Activated naive CD4-positive, alpha-beta T cell treated with anti-CD3 and anti-CD28 coated beads for 36 hours (primary cell): Measurements from ENCODE around the gene VGF. TPM values are rescaled to one million over a fixed set of nuclear protein-coding genes. Genes with fewer than 3 reads are reported as not detected.

Experiments used
- CTCF ChIA-PET: fragments of 350-600 bp; sonication (Branson Sonifier 250); formaldehyde crosslinking; loops from one replicate; lab custom pipeline; 2021; ENCODE audit warnings: antibody characterized with exemption; lab: Charles Lee
- DNase-seq: peaks from one replicate; pipeline ENCODE4 v3.0.0-alpha.2; 2020
- H3K27ac Mint-ChIP-seq: one replicate; pipeline ENCODE4 v1.8.0; 2021; ENCODE audit warnings: mild to moderate bottlenecking, mixed read lengths
- H3K27me3 Mint-ChIP-seq: one replicate; pipeline ENCODE4 v1.8.0; 2021; ENCODE audit warnings: low read depth, mixed read lengths
- H3K36me3 Mint-ChIP-seq: one replicate; pipeline ENCODE4 v1.8.0; 2021; ENCODE audit warnings: low read depth, mixed read lengths
- H3K4me1 Mint-ChIP-seq: one replicate; pipeline ENCODE4 v1.8.0; 2021; ENCODE audit warnings: low read depth, mixed read lengths
- H3K4me3 Mint-ChIP-seq: one replicate; pipeline ENCODE4 v1.8.0; 2021; ENCODE audit warnings: mild to moderate bottlenecking, moderate library complexity, mixed read lengths
- H3K9me3 Mint-ChIP-seq: one replicate; pipeline ENCODE4 v1.8.0; 2021; ENCODE audit warnings: mixed read lengths
- intact Hi-C: fragments of 100-400 bp; cut with micrococcal nuclease; formaldehyde crosslinking; loops from one replicate; pipeline ENCODE4 v1.15.1; 2023
- total RNA-seq, 2 experiments: library from RNA; stranded (reverse); gene quantifications; one replicate each; pipeline ENCODE4 v1.2.3, GENCODE V29; 2021

VGF gene
- total RNA-seq, 2 experiments from 2014 or later = not detected

- H3K36me3 Mint-ChIP-seq = peaks cover 12% of the 10 kb centered on the region
- H3K27me3 Mint-ChIP-seq = peaks cover 45% of the 10 kb centered on the region
- CTCF ChIA-PET = interaction anchor here (0.6 kb wide), 1 partner anchor 30 kb away, joined by 3 read pairs; no protein-coding TSS in a partner anchor
- intact Hi-C loops = loop anchor here (10.0 kb wide), 1 partner anchor 269 kb away; the partner anchor contains the start of gene ACHE
- peak; percentile 23 for DNase-seq
- H3K4me1 Mint-ChIP-seq = peaks cover 42% of the 10 kb centered on the region
- H3K9me3 Mint-ChIP-seq = no peaks in the 10 kb centered on the region
- peak overlapping the region; percentile 56 for H3K4me3 Mint-ChIP-seq
- H3K27ac Mint-ChIP-seq = no peak overlapping the region
Observed at GRCh38 chr7:101163279-101164070, 1.9 kb downstream of the VGF start.

DNA sequence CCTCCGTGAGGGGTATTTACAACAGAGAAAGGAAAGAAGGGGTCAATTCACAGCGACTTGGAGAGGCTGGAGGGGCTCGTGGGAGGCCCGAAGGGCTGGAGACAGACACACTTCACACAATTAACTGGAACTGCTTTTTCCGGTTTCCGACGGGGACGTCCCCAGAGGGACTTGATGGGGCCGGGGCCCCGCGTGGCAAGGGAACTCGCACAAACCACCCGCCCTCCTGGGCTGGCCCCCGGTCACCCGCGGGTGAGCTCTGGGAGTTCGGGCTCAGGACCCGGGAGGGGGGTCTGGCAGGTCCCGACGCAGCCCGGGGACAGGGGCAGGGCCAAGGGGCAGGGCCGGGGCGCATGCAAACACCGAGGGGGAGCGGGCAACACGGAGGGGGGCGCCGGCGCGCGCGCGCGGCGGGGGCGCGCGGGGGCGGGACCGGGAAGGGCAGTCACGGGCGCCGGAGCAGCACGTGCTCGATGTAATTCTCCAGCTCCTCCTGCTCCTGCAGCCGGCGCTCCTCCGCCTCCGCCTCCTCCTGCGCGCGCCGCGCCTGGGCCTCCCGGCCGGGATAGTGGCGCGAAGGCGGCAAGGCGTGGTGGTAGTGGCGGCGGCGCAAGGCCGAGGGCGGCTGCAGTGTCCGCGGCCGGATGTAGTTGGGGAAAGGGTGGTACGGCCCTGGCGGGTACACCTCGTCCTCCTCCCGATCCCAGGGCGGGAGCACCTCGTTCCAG lies 2.7 kb downstream of the VGF start:
- intact Hi-C loops = loop anchor here (10.0 kb wide), 1 partner anchor 268 kb away; the partner anchor contains the start of gene ACHE
- CTCF ChIA-PET = interaction anchor here (0.6 kb wide), 1 partner anchor 30 kb away, joined by 3 read pairs; no protein-coding TSS in a partner anchor
- peak overlapping the region; percentile 36 for H3K4me3 Mint-ChIP-seq
- H3K27me3 Mint-ChIP-seq = peaks cover 41% of the 10 kb centered on the region
- no peaks in the 10 kb centered on the region for H3K9me3 Mint-ChIP-seq
- DNase-seq = no peak
- H3K36me3 Mint-ChIP-seq = peaks cover 15% of the 10 kb centered on the region
- peaks cover 38% of the 10 kb centered on the region for H3K4me1 Mint-ChIP-seq
- H3K27ac Mint-ChIP-seq = no peak overlapping the region

DNA sequence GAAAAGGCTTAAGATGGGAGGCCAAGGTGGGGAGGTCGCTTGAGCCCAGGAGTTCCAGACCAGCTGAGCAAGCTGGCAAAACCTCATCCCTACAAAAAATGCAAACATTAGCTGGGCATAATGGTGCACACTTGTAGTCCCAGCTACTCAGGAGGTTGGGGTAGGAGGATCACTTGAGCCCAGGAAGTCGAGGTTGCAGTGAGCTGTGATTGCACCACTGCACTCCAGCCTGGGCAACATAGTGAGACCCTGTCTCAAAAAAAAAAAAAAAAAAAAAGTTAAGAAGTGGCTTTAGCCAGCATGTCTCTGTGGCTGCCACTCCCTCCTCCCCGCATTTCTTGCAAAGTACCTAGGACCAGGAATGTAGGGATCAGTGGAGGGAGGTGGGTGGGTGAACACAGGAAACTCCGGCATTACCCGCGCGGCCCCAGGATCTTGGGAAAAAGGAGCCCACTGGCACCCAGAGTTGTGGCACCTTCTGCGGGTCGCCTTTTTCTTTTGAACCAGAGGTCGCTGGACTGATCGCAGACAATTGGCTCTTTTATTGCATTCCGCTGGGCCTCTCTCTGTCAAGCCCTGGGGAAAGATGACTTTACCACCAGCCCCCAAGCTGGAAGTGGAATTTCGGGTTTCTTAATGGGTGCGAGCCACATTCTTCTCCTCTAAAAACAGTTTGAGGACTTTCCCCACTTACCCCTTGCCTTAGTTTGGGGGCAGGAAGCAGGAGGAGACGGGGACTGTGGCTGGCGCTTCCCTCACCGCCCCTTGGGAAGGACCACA lies 3.5 kb downstream of the VGF start:
- peak overlapping the region; percentile 36 for H3K4me3 Mint-ChIP-seq
- intact Hi-C loops = loop anchor here (10.0 kb wide), 1 partner anchor 267 kb away; the partner anchor contains the start of gene ACHE
- no peaks in the 10 kb centered on the region for H3K9me3 Mint-ChIP-seq
- H3K36me3 Mint-ChIP-seq = peaks cover 15% of the 10 kb centered on the region
- H3K27me3 Mint-ChIP-seq = peaks cover 33% of the 10 kb centered on the region
- DNase-seq = no peak
- CTCF ChIA-PET = interaction anchor here (1.0 to 2.0 kb wide), 2 partner anchors 18 to 31 kb away, joined by 3 to 6 read pairs; no protein-coding TSS in a partner anchor
- H3K27ac Mint-ChIP-seq = no peak overlapping the region
- peaks cover 30% of the 10 kb centered on the region for H3K4me1 Mint-ChIP-seq

- intact Hi-C loops = loop anchor here (10.0 kb wide), 1 partner anchor 266 kb away; the partner anchor contains the start of gene ACHE
- CTCF ChIA-PET = interaction anchor here (0.6 to 2.0 kb wide), 3 partner anchors 17 to 55 kb away, joined by 3 to 6 read pairs (median 3); no protein-coding TSS in a partner anchor
- Mint-ChIP-seq H3K36me3 (peaks cover 15% of the 10 kb centered on the region), H3K27me3 (peaks cover 26% of the 10 kb centered on the region), H3K4me3 (no peak overlapping the region), H3K9me3 (no peaks in the 10 kb centered on the region), H3K4me1 (peaks cover 22% of the 10 kb centered on the region), H3K27ac (no peak overlapping the region)
- DNase-seq = no peak
Observed at GRCh38 chr7:101160910-101161309, 4.5 kb downstream of the VGF start.

DNA sequence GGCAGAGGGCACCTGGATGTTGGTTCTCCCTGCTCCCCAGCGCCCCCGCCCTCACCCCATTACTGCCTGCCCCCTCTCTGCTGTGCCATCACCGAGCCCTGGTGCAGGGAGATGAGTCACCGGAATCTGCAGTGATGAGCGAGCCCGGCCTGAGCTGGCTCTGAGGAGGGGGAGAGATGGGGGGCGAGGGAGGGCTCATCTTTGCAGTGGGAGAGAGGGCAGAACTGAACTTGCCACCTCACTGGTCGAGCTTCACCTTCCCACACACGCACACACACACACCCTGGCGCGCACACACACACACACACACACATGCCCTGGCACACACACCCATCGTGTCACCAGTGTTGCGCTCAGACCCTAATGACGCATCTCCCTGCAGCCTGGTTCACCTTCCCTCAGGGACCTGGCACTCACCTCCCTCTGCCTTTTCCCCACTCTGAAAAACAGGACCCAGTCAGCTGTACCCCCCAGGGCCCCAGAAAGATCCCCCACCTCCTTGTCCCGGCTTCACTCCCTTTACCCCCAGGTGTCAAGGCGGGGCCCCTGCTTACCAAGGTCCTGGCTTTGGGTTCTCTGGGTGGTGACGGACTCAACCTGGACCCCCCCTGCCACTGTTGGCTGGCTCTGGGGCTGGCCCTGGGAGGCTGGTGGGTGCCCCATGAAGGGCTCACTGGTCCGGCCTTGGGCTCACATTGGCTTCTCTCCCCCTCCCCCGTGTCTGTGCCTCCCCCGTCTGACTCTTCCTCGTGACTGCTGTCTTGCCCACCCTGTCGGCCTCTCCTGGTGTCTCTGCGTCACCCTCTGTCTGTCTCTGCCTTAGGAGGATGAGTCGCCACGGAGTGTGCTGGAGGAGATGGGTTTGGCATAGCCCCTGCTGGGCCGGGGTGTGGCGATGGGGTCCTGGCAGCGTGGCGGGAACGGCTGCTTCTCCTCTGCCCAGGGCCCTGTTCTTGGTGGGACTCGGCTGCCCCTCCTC lies 5.4 kb downstream of the VGF start:
- Mint-ChIP-seq H3K27me3 (peaks cover 17% of the 10 kb centered on the region), H3K9me3 (no peaks in the 10 kb centered on the region), H3K4me1 (peaks cover 19% of the 10 kb centered on the region), H3K4me3 (no peak overlapping the region), H3K36me3 (peaks cover 15% of the 10 kb centered on the region), H3K27ac (no peak overlapping the region)
- intact Hi-C loops = loop anchor here (10.0 kb wide), 1 partner anchor 265 kb away; the partner anchor contains the start of gene ACHE
- CTCF ChIA-PET = interaction anchor here (2.0 kb wide), 1 partner anchor 16 kb away, joined by 6 read pairs; no protein-coding TSS in a partner anchor
- no peak for DNase-seq

DNA sequence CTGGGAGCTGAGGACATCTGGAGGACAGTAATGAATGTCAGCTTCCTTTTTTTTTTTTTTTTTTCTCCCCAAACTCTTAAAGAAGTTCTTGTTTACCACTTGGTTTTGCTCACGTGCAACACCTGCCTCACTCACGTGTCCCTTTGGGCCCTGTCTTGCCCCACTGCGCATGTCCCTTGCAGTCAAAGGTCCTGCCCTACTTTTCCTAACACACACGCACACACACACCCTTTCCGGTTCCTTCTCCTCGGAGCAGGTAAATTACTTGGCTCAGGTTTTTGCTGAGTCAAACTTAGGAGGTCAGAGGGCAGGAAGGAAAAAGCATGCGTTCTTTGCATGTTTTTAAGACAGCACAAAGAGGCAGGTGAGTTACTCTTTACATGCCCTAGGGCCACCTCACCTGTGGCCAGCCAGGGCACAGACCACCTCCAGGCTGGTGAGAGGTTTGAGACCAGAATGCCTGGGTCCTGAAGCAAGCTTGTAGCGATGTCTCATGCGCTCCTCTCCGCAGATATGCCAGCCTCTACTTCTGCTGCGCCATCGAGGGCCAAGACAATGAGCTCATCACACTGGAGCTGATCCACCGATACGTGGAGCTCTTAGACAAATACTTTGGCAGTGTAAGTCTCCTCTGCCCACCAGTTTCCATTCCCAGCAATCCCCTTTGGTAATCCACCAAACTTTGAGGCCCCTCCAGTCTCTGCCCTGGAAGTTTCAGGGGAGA lies 8.3 kb downstream of the VGF start:
- CTCF ChIA-PET = interaction anchor here (0.7 to 4.0 kb wide), 5 partner anchors 12 to 322 kb away, joined by 3 to 37 read pairs (median 3); no protein-coding TSS in a partner anchor
- no peak overlapping the region for H3K4me3 Mint-ChIP-seq

GRCh38 chr7:101156277-101156676 lies 9.1 kb downstream of the VGF start:
- intact Hi-C loops = no loop called here
- Mint-ChIP-seq H3K27ac (no peak overlapping the region), H3K9me3 (no peaks in the 10 kb centered on the region), H3K4me3 (no peak overlapping the region), H3K27me3 (peaks cover 1% of the 10 kb centered on the region), H3K36me3 (peaks cover 13% of the 10 kb centered on the region), H3K4me1 (peaks cover 9% of the 10 kb centered on the region)
- CTCF ChIA-PET = interaction anchor here (0.7 to 4.0 kb wide), 4 partner anchors 12 to 323 kb away, joined by 3 to 37 read pairs (median 4); no protein-coding TSS in a partner anchor
- no peak for DNase-seq

More for the DNA sequence above, 8.3 kb downstream of the VGF start:
- Mint-ChIP-seq H3K9me3 (no peaks in the 10 kb centered on the region), H3K27me3 (peaks cover 5% of the 10 kb centered on the region), H3K27ac (no peak overlapping the region), H3K4me1 (peaks cover 9% of the 10 kb centered on the region), H3K36me3 (peaks cover 15% of the 10 kb centered on the region)
- intact Hi-C loops = no loop called here
- no peak for DNase-seq

GRCh38 chr7:101155303-101155702 lies 10.1 kb downstream of the VGF start:
- Mint-ChIP-seq H3K4me1 (peaks cover 9% of the 10 kb centered on the region), H3K9me3 (no peaks in the 10 kb centered on the region), H3K4me3 (peak overlapping the region; percentile 79), H3K27me3 (no peaks in the 10 kb centered on the region), H3K27ac (no peak overlapping the region), H3K36me3 (peaks cover 12% of the 10 kb centered on the region)
- peak; percentile 20 for DNase-seq
- CTCF ChIA-PET = interaction anchor here (0.9 to 4.0 kb wide), 3 partner anchors 11 to 72 kb away, joined by 3 to 37 read pairs (median 4); no protein-coding TSS in a partner anchor
- intact Hi-C loops = no loop called here

DNA sequence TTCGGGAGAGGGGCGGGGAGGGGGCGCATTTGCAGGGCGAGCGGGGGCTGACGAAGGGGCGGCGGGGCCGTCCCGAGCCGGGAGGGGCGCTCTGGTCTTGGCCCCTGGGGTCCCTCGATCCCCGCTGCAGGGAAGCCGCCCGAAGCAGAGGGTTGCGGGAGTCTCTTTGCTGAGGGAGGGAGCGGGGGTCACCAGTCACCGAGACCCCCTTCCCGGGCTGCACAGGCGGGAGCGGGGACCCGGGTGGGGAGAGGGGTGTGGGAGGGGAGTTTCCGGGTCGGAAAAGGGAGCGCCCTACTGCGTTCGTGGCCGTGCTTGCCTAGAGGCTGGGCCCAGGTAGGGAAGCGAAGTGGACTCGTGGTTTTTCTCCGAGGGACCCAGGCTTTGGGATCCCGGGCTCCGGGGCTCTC lies 10.7 kb downstream of the VGF start:
- Mint-ChIP-seq H3K27me3 (no peaks in the 10 kb centered on the region), H3K9me3 (no peaks in the 10 kb centered on the region), H3K4me3 (peak overlapping the region; percentile 79), H3K27ac (no peak overlapping the region), H3K4me1 (peaks cover 9% of the 10 kb centered on the region), H3K36me3 (peaks cover 9% of the 10 kb centered on the region)
- CTCF ChIA-PET = interaction anchor here (4.0 kb wide), 1 partner anchor 10 kb away, joined by 37 read pairs; no protein-coding TSS in a partner anchor
- peak; percentile 33 for DNase-seq
- intact Hi-C loops = loop anchor here (1.0 kb wide), 2 partner anchors 11 to 16 kb away; partner anchors contain the start of gene VGF
